Coronary artery (tissue), 2 donors: ENCODE results near the gene CABP1.

Source experiments
- DNase-seq: peaks from one replicate; pipeline ENCODE4 v3.0.0-alpha.2; 2017; ENCODE audit warnings: low spot score
- H3K27ac ChIP-seq, 2 donors: fragments of 200-600 bp; sonication (generic); one replicate each; pipeline ENCODE4 v1.5.1; 2016 to 2019
- H3K4me3 ChIP-seq: fragments of 200-600 bp; sonication (generic); 2 replicates; pipeline ENCODE4 v1.5.1; 2016; ENCODE audit warnings: mild to moderate bottlenecking, moderate library complexity
- CTCF ChIP-seq: fragments of 200-600 bp; sonication (generic); IDR thresholded peaks from one replicate; pipeline ENCODE4 v1.5.1; 2019; ENCODE audit warnings: antibody characterized with exemption

CABP1 gene

GRCh38 chr12:120639771-120640721 lies at the start of gene CABP1:
CABP1 (plus strand) TSS chr12:120640626; CDS start chr12:120640686, 60 bp downstream.
- peak within 1 kb of the TSS; percentile 68 for H3K4me3 ChIP-seq
- no peak for DNase-seq
- H3K27ac ChIP-seq: no peak within 1 kb of the TSS
- no peak for TF ChIP-seq CTCF

GRCh38 chr12:120590741-120591407 lies 49.6 kb upstream of the CABP1 start:
- Histone ChIP-seq H3K27ac (no peak overlapping the region), H3K4me3 (no peak overlapping the region)
- TF ChIP-seq CTCF: no peak
- no peak for DNase-seq

- DNase-seq: no peak
- no peak overlapping the region for H3K4me3 ChIP-seq
- H3K27ac ChIP-seq: no peak overlapping the region
- TF ChIP-seq CTCF: no peak
These were observed 48.0 kb upstream of the CABP1 start for GRCh38 chr12:120592121-120593049.

- TF ChIP-seq CTCF: no peak
- DNase-seq: no peak
- Histone ChIP-seq H3K27ac (no peak overlapping the region), H3K4me3 (no peak overlapping the region)
These were observed 43.5 kb upstream of the CABP1 start for GRCh38 chr12:120596901-120597300.

GRCh38 chr12:120597861-120598260 lies 42.6 kb upstream of the CABP1 start:
- Histone ChIP-seq H3K27ac (no peak overlapping the region), H3K4me3 (no peak overlapping the region)
- no peak for TF ChIP-seq CTCF
- no peak for DNase-seq

- Histone ChIP-seq H3K27ac (no peak overlapping the region), H3K4me3 (no peak overlapping the region)
- no peak for DNase-seq
- no peak for TF ChIP-seq CTCF
These were observed 41.6 kb upstream of the CABP1 start for GRCh38 chr12:120598674-120599463.
